Muscle layer of duodenum (tissue), 2 donors: ENCODE results near the gene PPFIA3.
"Not testable (repeated sequence)": the region's sequence is repeated elsewhere in the genome, so short reads cannot be mapped to it uniquely, and the experiment has no call there.

Experiments used
- H3K27ac ChIP-seq: one replicate; pipeline ENCODE4 v1.7.0; 2013; ENCODE audit warnings: mild to moderate bottlenecking, low read length
- H3K27me3 ChIP-seq: one replicate; pipeline ENCODE4 v1.7.0; 2013; ENCODE audit warnings: low read depth, mild to moderate bottlenecking, control low read depth, low read length
- H3K36me3 ChIP-seq, 2 donors: one replicate each; pipeline ENCODE4 v1.7.0; 2013; ENCODE audit warnings: low read length in 2 of 2, control low read depth in 1 of 2, mild to moderate bottlenecking in 1 of 2; ENCODE audit not compliant: insufficient read depth in 2 of 2, control insufficient read depth in 1 of 2
- H3K4me1 ChIP-seq, 2 donors: one replicate each; pipeline ENCODE4 v1.7.0; 2013; ENCODE audit warnings: low read length in 2 of 2, mild to moderate bottlenecking in 2 of 2, control low read depth in 1 of 2, moderate library complexity in 1 of 2; ENCODE audit not compliant: insufficient read depth in 2 of 2, control insufficient read depth in 1 of 2
- H3K4me3 ChIP-seq, 2 donors: one replicate each; pipeline ENCODE4 v1.7.0; 2013; ENCODE audit warnings: low read length in 2 of 2, low read depth in 1 of 2, mild to moderate bottlenecking in 1 of 2
- H3K9me3 ChIP-seq, 2 donors: one replicate each; pipeline ENCODE4 v1.7.0; 2013; ENCODE audit warnings: low read length in 2 of 2, control low read depth in 1 of 2, mild to moderate bottlenecking in 1 of 2; ENCODE audit not compliant: control insufficient read depth in 1 of 2
- donor health status: healthy.

The PPFIA3 gene

DNA sequence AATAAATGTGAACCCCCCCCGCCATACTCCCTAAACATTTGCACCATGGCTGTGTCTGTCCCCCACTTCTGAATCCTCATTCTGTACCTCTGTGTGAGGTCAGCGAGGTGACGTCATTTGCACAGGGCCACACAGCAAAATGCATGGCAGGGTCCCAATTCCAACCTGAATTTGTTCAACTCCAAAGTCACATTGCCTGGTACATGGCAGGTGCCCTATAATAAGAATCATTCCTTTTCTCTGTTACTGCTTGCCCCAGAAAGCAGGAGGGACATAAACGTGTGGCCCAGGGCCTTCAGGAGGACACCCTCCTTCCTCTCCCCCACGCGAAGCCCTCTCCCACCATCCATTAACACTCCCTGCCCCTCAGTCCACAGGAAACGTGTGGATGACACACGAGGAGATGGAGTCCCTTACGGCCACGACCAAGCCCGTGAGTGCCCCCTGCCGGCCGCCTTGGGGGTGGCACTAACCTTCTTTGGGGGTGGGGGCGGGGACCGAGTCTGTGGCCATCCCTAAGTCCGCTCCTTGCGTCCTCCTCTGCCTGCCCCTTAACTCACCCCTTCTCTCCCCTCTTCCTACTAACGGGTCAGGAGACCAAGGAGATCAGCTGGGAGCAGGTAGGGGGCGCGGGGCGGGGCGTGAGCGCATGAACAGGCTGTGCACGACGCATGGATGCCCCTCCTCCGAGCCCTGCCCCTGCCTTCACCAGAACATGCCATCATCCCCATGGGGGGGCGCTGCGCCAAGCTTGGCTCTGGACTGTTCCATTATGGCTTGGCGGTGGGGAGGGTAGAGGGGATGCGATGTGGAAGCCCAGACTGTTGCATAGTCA, 26.4 kb downstream of the PPFIA3 start:
- peak overlapping the region in 1 of 2 donors; percentile 49 for H3K4me3 ChIP-seq
- no peaks in the 10 kb centered on the region for H3K27me3 ChIP-seq

DNA sequence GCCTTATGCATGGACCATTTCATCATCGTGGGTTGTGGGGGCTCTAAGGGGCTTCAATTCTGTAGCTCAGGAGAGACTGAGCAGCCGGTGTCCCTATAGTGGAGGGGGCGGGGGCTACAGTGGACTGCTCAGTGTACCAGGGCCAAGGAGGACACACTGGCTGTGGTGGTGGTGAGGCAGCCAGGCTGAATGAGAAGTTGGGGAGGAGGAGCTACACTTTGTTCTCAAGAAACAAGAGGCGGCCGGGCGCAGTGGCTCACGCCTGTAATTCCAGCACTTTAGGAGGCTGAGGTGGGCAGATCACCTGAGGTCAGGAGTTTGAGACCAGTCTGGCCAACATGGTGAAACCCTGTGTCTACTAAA, 27.0 kb downstream of the PPFIA3 start:
- H3K27me3 ChIP-seq, H3K27ac ChIP-seq, H3K9me3 ChIP-seq, H3K36me3 ChIP-seq: not testable (repeated sequence)
- Histone ChIP-seq H3K4me3 (peak overlapping the region in 1 of 2 donors; percentile 49), H3K4me1 (peaks cover 1 to 40% of the 10 kb centered on the region in 2 donors)

More for the DNA sequence above, 26.4 kb downstream of the PPFIA3 start:
- H3K36me3 ChIP-seq: no peaks in the 10 kb centered on the region
- no peaks in the 10 kb centered on the region for H3K9me3 ChIP-seq
- no peak overlapping the region for H3K27ac ChIP-seq
- H3K4me1 ChIP-seq: peaks cover 0 to 37% of the 10 kb centered on the region in 2 donors

DNA sequence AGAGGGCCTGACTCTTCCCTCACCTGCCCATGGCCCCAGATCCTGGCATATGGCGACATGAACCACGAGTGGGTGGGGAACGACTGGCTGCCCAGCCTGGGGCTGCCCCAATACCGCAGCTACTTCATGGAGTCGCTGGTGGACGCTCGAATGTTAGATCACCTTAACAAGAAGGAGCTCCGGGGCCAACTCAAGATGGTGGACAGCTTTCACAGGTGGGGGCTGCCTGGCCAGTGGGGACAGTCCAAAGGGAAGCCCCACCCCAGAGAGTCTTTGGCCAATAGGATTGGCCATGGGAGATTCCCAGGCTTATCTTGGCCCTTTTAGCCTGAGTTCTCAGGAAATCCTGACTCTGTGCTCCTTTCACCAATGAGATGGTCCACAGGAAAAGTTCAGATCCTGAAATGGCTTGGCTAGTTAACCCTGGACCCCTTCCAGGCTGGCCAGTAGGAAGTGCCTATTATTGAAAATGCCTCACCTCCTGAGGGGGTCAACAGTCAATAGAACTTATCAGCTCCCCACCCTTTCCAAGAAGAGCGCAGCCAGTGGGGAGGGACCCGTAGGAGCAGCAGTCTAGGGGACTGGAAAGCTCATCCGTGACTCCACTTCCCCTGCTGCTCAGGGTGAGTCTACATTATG, 28.8 kb downstream of the PPFIA3 start:
- H3K9me3 ChIP-seq: no peaks in the 10 kb centered on the region
- H3K36me3 ChIP-seq: no peaks in the 10 kb centered on the region
- peaks cover 3 to 33% of the 10 kb centered on the region in 2 donors for H3K4me1 ChIP-seq
- no peaks in the 10 kb centered on the region for H3K27me3 ChIP-seq
- peak overlapping the region; percentile 39 to 78 for H3K4me3 ChIP-seq
- H3K27ac ChIP-seq: no peak overlapping the region

DNA sequence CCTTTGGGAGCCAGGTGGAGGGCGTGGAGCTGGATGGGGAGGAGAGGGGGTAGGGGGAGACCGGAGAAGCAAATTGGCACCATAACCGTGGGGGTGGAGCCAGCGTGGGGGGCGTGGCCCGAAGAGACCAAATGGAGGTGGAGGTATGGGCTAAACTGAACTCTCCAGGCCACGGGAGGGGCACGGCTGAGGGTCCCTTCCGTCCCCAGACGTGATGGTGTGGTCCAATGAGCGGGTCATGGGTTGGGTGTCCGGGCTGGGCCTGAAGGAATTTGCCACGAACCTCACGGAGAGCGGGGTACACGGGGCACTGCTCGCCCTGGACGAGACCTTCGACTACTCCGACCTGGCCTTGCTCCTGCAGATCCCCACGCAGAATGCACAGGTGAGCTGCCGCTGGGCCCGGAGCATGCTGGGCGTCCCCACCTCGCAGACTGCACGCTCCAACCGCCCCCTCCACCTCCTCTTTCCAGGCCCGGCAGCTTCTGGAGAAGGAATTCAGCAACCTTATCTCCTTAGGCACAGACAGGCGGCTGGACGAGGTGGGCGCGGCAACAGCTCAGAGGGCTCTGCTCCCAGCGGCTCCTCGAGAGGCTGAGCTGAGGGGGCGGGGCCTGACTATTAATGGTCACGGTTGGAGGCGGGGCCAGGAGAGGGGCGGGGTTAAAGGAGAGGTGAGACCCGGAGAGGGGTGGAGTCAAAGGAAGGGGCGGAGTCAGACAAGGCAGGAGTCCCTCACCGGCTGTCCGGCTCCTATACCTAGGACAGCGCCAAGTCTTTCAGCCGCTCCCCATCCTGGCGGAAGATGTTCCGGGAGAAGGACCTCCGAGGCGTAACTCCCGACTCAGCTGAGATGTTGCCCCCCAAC, 29.7 kb downstream of the PPFIA3 start:
- Histone ChIP-seq H3K36me3 (no peaks in the 10 kb centered on the region), H3K9me3 (no peaks in the 10 kb centered on the region), H3K27me3 (no peaks in the 10 kb centered on the region), H3K4me3 (peak overlapping the region; percentile 73 to 78), H3K4me1 (peaks cover 3 to 31% of the 10 kb centered on the region in 2 donors), H3K27ac (peak overlapping the region; percentile 83)

DNA sequence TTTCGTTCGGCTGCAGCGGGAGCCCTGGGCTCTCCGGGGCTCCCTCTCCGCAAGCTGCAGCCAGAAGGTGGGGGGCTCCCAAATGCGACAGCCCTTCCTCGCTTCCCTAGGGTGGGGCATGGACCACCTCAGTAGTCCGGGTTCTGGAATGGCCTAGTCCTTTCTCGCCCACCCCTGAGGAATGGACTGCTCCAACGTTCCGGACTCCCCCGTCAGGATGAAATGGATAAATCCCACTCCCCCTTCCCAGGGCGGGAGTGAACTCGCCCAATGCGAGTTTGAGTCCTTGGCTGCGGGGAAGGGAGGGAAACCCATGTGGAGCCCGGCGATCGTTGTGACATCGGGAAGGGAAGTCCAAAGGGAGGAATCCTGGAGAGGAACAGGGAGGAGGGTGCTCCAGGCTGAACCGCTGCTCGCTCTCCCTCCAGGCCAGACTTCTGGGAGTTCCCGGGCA, 30.3 kb downstream of the PPFIA3 start:
- no peaks in the 10 kb centered on the region for H3K9me3 ChIP-seq

DNA sequence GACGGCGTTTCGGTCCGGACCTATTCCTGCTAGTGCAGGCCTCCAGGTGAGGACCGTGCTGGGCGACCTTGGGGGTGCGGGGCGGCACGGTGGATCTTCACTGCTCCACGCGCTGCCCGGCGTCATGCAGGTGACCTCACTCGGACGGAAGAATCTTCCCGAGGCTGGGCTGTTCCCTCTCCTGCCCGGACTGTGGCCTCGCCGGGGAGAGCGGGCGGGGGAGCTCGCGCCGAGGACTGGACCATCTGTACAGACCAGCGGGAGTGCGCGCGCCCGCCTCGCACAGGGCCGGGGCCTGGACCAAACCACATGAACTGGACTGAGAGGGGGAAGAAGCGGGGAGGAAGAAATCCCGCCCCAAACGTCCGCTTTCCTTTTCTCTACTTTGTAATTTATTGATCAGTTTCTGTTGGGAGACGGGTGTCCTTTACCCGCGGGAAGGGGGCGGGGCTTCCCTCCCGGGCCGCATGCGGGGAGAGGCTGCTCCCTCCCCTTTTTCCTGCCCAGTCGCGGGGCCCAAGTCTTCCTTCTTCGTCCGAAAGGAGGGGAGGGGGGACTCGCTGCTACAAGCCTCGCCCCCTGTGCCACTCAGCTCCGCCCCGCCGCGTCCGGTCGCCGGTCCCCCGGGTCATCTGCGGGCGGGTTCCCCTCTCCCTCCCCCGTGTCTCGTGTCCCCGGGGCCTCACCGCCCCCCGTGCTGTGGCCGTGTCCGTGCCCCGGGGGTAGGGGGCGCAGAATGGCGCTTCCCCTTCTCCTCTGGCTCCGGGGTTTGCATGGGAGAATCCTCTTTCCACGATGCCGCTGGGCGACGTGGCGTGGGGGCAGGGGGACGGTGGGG, 31.0 kb downstream of the PPFIA3 start:
- Histone ChIP-seq H3K4me3 (peak overlapping the region; percentile 73 to 78), H3K36me3 (no peaks in the 10 kb centered on the region), H3K27me3 (no peaks in the 10 kb centered on the region), H3K27ac (peak overlapping the region; percentile 83), H3K4me1 (peaks cover 3 to 30% of the 10 kb centered on the region in 2 donors), H3K9me3 (no peaks in the 10 kb centered on the region)

More for the DNA sequence above, 30.3 kb downstream of the PPFIA3 start:
- H3K36me3 ChIP-seq: no peaks in the 10 kb centered on the region
- H3K4me3 ChIP-seq: peak overlapping the region; percentile 73 to 78
- H3K27me3 ChIP-seq: no peaks in the 10 kb centered on the region
- H3K27ac ChIP-seq: peak overlapping the region; percentile 83
- peaks cover 3 to 31% of the 10 kb centered on the region in 2 donors for H3K4me1 ChIP-seq

DNA sequence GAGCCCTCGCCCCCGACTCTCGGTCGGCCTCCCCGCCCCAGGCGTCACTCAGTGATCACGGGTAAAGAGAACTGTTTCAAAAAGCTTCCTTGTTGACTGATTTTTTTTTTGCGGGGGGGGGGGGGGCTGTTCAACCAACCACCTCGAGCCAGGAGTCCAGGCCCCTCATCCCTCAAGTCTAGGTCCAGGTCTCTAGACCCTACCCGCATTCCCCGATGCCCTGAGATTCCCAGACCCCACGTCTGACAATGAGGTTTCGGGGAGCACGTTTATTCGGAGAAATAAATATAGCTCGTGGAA, 31.6 kb downstream of the PPFIA3 start:
- Histone ChIP-seq H3K27me3 (no peaks in the 10 kb centered on the region), H3K36me3 (no peaks in the 10 kb centered on the region), H3K4me1 (peaks cover 3 to 24% of the 10 kb centered on the region in 2 donors), H3K4me3 (peak overlapping the region; percentile 73 to 78), H3K9me3 (no peaks in the 10 kb centered on the region), H3K27ac (peak overlapping the region; percentile 79)

DNA sequence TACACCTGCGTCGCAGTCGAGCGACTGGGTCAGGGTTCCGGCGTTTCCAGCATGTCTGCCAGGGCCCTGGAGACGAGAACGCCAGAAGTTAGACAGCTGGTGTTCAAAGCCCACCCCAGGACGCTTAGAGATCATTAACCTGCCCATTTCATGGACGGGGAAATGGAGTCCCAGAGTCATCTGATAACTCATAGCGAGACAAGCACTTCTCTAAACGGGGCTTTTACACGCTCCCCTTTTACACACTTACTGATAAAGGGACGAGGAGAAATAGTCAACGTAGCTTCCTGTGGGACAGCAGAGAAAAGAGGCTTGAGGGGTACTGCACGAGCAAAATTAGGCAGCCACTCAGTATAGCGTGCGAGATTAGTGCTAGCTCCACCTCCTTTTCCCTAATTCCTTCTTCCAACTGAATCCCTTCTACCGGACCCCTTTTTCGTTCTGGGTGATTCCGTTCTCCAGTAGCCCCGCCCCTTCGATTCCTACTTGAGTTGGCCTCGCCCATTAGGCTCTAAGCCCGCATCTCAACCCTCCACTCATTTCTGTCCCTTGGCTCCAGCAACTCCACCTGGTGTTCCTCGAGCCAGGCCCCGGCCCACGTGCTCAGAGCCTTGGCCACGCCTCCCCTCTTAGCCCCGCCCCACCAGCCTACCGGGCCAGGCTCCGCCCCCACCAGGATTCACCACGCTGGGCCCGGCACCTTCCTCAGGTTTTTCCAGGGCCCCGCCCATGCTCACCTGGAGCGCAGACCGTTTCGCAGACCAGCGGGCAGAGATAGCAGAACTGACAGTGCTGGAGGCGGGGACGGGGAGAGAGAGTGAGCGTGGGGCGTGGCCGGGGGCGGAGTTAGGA, 32.1 kb downstream of the PPFIA3 start:
- H3K27me3 ChIP-seq: no peaks in the 10 kb centered on the region
- no peaks in the 10 kb centered on the region for H3K9me3 ChIP-seq
- no peaks in the 10 kb centered on the region for H3K36me3 ChIP-seq
- H3K4me1 ChIP-seq: peaks cover 3 to 19% of the 10 kb centered on the region in 2 donors
- peak overlapping the region; percentile 79 for H3K27ac ChIP-seq
- peak overlapping the region; percentile 38 to 78 for H3K4me3 ChIP-seq

DNA sequence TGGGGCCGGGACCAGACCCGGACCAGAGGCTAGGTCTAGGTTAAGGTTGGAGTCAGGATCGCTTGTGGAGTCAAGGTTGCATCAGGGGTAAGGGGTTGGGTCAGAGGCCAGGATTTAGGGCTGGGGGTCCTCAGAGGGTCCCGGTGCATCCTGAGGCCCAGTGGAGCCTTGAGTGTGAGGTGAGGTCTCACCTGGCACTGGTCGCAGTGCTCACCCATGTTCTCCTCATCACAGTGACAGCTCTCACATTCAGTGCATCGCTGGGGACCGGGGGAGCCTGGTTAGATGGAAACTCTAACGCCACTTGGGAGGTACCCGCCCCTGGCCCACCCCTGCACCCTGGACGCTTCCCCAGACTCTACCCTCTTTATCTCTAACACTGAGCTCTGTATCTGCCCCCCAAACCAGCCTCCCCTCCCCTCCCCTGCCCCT, 32.8 kb downstream of the PPFIA3 start:
- no peak overlapping the region for H3K27ac ChIP-seq
- no peaks in the 10 kb centered on the region for H3K27me3 ChIP-seq
- H3K36me3 ChIP-seq: no peaks in the 10 kb centered on the region
- no peak overlapping the region for H3K4me3 ChIP-seq
- H3K9me3 ChIP-seq: no peaks in the 10 kb centered on the region
- peaks cover 3 to 19% of the 10 kb centered on the region in 2 donors for H3K4me1 ChIP-seq
